ENCODE results near the gene CCSER2. TPM values are rescaled to one million over a fixed set of nuclear protein-coding genes. Genes with fewer than 3 reads are reported as not detected.
A peak's percentile ranks its signal among the peaks of the same experiment; 100 is the strongest.

CCSER2 gene
- total RNA-seq, 1 donor from 2014 or later, result 22.4 TPM

DNA sequence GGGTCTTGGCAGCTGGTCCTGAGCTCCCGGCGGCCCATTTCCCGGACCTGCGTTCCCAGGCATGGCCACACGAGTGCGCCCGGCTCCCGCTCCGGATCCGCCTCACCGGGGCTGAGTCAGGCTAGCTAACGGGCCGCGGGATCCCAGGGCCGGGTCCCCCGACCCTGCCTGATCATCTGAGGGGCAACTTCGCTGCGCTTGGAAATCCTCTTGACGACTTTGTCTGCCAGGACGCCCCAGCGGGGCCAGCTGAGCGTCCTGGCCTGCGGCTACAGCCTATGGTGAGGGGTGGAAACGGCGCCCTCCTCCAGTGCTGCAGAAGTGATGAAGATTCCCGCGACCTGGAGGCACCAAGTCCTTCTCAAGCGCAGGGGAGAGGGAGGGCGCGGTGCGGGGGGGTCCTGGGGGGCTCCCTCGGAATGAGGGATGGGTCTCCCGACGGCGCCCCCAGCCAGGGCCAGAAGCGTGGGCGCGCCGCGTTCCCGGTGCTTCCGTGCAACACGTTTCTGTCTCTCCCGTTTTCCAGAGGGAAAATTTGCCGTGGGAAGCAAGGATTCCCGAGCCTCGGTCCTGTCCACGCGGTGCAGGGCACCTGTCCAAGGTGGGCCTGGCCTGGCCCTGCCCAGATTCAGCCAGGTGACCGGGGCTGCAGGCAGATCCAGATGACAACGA is 212.4 kb downstream of the CCSER2 start:
- peak overlapping the region; percentile 10 for H3K4me3 ChIP-seq (ENCODE audit: low read depth, low read length)
- H3K36me3 ChIP-seq (ENCODE audit: control insufficient read depth, insufficient read depth, low read length), result no peaks in the 10 kb centered on the region
- DNase-seq (ENCODE audit: low read depth), result peak; percentile 18
- no peak for FAIRE-seq
- TF ChIP-seq, protein P1, sequence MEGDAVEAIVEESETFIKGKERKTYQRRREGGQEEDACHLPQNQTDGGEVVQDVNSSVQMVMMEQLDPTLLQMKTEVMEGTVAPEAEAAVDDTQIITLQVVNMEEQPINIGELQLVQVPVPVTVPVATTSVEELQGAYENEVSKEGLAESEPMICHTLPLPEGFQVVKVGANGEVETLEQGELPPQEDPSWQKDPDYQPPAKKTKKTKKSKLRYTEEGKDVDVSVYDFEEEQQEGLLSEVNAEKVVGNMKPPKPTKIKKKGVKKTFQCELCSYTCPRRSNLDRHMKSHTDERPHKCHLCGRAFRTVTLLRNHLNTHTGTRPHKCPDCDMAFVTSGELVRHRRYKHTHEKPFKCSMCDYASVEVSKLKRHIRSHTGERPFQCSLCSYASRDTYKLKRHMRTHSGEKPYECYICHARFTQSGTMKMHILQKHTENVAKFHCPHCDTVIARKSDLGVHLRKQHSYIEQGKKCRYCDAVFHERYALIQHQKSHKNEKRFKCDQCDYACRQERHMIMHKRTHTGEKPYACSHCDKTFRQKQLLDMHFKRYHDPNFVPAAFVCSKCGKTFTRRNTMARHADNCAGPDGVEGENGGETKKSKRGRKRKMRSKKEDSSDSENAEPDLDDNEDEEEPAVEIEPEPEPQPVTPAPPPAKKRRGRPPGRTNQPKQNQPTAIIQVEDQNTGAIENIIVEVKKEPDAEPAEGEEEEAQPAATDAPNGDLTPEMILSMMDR (IDR thresholded peaks at IDR 0.05; ENCODE audit: insufficient read depth, low read length, severe bottlenecking), result peak; percentile 83
- no peaks in the 10 kb centered on the region for H3K27me3 ChIP-seq (ENCODE audit: control insufficient read depth, insufficient read depth, low read length)

DNA sequence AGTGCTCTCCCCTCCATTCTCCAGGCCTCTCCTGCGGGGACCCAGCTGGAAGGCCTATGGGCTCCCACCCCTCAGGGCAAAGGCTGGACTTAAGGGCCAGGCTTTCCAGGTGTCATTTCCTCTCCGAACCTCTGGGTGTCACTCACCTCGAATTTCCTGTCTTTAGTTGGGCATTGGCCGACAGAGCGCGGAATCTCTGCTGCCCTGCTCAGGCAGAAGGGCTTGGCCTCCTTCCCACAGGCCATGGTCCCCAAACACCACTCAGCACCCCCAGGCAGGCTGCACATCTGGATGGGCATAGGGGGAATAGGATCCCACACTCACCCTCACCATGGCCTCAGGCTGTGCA is 212.9 kb downstream of the CCSER2 start:
- no peak for FAIRE-seq
- no peaks in the 10 kb centered on the region for H3K27me3 ChIP-seq (ENCODE audit: control insufficient read depth, insufficient read depth, low read length)
- TF ChIP-seq, protein P1 (IDR thresholded peaks at IDR 0.05; ENCODE audit: insufficient read depth, low read length, severe bottlenecking), result peak; percentile 9
- no peak overlapping the region for H3K4me3 ChIP-seq (ENCODE audit: low read depth, low read length)
- H3K36me3 ChIP-seq (ENCODE audit: control insufficient read depth, insufficient read depth, low read length), result no peaks in the 10 kb centered on the region
- DNase-seq (ENCODE audit: low read depth), result no peak

DNA sequence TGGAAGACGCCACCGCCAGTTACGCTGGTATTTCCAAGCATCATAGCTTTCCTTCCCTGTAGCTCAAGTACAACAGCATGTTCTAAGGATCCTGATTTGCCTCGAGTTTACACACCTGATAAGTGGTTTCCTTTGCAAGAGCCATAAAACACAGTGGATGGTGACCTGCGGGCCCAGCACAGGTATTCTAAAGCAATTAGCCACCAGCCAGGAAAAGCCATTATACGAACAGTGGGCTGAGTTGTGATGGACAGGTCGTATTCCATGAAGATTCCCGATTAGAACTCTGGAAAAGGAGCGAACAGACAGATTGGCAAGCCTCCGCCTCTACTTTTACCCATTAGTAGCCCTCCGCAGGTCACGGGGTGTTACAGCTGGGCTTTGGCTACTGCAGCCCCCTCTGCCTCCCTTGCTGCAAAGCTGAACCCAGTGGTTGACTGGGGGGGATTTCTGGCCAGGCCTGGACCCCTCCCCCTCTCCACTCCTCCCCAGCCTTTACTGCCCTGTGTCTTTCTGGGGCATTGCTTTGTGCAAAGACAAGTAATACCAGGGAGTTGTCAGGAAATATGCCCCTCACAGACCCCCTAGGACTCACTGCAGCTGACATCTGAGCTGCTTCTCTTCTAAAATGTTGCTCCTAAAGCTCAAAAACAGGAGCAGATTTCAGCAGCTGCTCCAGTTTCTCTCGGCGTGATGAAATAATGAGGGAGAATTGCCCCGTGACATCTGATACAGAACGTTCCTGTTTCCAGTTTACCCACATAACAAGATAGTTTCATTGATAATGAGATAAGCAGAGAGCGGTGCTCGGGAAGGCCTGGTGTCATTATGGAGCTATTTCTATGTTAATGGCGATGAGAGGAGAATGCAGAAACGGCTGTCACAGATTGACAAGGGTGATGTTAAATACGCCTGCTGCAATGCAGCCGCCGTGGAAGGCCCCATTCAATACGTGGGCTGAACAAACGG is 214.4 kb downstream of the CCSER2 start:
- Histone ChIP-seq H3K36me3 (ENCODE audit: control insufficient read depth, insufficient read depth, low read length) (no peaks in the 10 kb centered on the region), H3K4me3 (ENCODE audit: low read depth, low read length) (no peak overlapping the region), H3K27me3 (ENCODE audit: control insufficient read depth, insufficient read depth, low read length) (no peaks in the 10 kb centered on the region)
- TF ChIP-seq, protein P1 (IDR thresholded peaks at IDR 0.05; ENCODE audit: insufficient read depth, low read length, severe bottlenecking), result no peak
- DNase-seq (ENCODE audit: low read depth), result no peak
- no peak for FAIRE-seq

DNA sequence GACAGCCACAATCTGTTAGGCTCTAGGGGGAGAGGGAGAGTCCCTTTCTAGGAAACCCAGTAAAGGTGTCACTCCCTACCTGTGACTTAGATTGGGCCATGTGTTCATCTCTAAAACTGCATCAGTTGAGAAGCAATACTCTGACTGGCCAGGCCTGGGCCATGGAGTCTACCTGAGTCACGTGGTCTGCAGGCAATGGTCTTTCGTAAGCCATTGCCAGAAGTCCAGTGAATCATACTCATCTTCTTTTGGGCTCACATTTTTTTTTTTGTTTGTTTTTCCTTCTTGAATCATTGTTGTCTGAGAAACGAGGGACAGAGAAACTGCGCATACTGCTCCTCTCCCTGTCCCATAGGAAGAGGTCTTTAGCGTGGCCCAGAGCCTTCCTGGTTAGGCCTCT is 215.6 kb downstream of the CCSER2 start:
- FAIRE-seq (peak; percentile 43), DNase-seq (ENCODE audit: low read depth) (peak; percentile 81)
- Histone ChIP-seq H3K27me3 (ENCODE audit: control insufficient read depth, insufficient read depth, low read length) (no peaks in the 10 kb centered on the region), H3K4me3 (ENCODE audit: low read depth, low read length) (no peak overlapping the region), H3K36me3 (ENCODE audit: control insufficient read depth, insufficient read depth, low read length) (no peaks in the 10 kb centered on the region)
- TF ChIP-seq, protein P1 (IDR thresholded peaks at IDR 0.05; ENCODE audit: insufficient read depth, low read length, severe bottlenecking), result no peak

DNA sequence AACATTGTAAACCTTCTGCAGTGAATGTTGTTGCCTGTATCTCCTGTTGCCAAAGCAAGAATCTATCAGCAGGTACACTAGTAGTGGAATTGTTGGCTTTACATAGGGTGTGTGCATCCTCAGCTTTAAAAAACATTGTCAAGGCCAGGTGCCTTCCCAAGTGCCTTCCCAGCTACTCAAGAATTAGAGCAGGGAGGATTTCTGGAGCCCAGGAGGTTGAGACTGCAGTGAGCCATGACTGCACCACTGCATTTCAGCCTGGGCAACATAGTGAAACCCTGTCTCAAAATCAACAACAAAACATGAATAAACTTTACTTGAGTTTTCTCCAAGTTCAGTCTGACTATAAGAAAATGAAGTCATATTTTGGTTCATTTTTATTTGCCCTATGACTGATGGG is 217.3 kb downstream of the CCSER2 start:
- TF ChIP-seq, protein P1 (IDR thresholded peaks at IDR 0.05; ENCODE audit: insufficient read depth, low read length, severe bottlenecking), result no peak
- FAIRE-seq, result no peak

More for the DNA sequence above, 217.3 kb downstream of the CCSER2 start:
- DNase-seq (ENCODE audit: low read depth), result no peak
- H3K27me3 ChIP-seq (ENCODE audit: control insufficient read depth, insufficient read depth, low read length), result no peaks in the 10 kb centered on the region
- no peaks in the 10 kb centered on the region for H3K36me3 ChIP-seq (ENCODE audit: control insufficient read depth, insufficient read depth, low read length)
- no peak overlapping the region for H3K4me3 ChIP-seq (ENCODE audit: low read depth, low read length)
